Frontal cortex (tissue), 4 donors: ENCODE results near the gene ZNF675. TPM values are rescaled to one million over a fixed set of nuclear protein-coding genes. Genes with fewer than 3 reads are reported as not detected.
"Not testable (repeated sequence)": the region's sequence is repeated elsewhere in the genome, so short reads cannot be mapped to it uniquely, and the experiment has no call there.

Experiments used
- DNase-seq, 2 donors: peaks; one replicate each; pipeline ENCODE4 v3.0.0; 2012; ENCODE audit warnings: low spot score in 2 of 2
- FAIRE-seq: peaks from 2 replicates; lab custom pipeline; 2012; peaks lifted over from hg19 to GRCh38; lab: Jason Lieb, UNC
- total RNA-seq: library from RNA; depleted of rRNA; stranded (reverse); fragments of >200 nt; gene quantifications from one replicate; pipeline ENCODE4 v1.2.3, GENCODE V29; 2014
- donor health status: control.
- donor health status: control.
- donor health status: control.

The ZNF675 gene
- 70.9 TPM for total RNA-seq

DNA sequence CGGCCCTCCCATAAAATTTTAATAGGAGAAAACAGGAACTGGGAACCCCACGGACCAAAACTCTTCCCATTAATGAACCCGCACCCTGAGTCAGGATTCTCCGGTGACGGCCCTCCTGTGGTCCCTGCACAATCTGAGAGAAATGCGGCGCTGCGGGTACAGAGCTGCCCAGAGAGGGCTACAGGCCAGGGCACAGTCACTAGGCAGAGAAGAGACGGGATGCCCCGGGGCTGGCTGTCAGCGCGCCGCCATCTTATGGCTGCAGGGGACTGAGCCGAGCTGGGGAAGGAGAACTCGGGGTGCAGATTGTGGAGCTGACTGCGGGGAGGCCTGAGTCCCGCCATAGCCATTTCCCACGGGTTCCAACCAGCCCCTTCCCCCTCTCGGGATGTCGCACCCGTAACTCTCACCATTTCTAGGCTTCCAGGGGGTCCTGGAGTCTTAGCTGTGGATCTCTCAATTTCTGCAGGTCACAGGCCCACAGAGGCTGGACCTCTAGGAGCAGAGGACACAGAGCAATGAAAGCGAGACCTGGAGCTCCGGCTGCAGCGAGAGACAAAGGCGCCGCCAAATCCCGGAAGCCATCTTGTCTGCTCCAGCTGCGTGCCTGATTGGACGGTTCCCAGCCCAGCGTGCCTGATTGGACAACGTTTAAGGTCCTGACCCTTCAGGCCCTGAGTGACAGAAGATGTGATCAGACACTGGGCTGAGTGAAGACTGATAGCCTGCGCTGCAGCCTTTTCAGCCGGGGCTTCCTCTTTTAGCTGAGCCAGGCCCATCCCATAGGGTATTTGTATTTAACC, at the start of gene ZNF675:
TSS of gene ZNF675 (minus strand) at position 592 of the 803 bp plus-strand sequence. CDS start at position 413, 179 bp downstream.
- FAIRE-seq (no peak), DNase-seq (peak; percentile 49 to 63)

DNA sequence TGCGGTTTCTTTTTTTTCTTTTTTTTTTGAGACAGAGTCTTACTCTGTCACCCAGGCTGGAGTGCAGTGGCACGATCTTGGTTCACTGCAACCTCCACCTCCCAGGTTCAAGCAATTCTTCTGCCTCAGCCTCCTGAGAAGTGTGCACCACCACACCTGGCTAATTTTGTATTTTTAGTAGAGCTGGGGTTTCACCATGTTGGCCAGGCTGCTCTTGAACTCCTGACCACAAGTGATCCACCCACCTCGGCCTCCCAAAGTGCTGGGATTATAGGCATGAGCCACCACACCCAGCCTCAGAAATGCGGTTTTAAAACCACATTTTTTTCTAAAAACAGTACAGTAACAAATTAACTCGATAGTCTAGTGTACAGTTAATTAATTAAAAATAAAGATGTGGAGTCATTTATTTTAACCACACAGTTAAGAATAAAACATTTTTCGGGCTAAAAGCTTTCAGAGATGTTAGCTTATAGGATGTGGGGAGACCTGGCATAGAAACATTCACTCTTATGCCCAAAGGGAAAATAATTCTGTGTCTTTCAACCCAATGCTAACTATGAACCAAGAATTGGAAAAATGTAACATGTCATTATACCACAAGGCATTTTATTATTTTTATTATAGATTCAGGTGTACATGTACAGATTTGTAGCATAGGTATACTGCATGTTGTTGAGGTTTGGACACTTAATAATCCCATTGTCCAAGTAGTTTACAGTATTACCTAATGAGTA, 43.9 kb upstream of the ZNF675 start:
- not testable (repeated sequence) for DNase-seq, FAIRE-seq

DNA sequence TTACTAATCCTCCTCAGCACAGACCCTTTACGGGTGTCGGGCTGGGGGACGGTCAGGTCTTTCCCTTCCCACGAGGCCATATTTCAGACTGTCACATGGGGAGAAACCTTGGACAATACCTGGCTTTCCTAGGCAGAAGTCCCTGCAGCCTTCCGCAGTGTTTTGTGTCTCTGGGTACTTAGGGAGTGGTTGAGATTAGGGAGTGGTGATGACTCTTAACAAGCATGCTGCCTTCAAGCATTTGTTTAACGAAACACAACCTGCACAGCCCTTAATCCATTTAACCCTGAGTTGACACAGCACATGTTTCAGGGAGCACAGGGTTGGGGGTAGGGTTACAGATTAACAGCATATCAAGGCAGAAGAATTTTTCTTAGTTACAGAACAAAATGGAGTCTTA, 37.1 kb upstream of the ZNF675 start:
- not testable (repeated sequence) for DNase-seq, FAIRE-seq

DNA sequence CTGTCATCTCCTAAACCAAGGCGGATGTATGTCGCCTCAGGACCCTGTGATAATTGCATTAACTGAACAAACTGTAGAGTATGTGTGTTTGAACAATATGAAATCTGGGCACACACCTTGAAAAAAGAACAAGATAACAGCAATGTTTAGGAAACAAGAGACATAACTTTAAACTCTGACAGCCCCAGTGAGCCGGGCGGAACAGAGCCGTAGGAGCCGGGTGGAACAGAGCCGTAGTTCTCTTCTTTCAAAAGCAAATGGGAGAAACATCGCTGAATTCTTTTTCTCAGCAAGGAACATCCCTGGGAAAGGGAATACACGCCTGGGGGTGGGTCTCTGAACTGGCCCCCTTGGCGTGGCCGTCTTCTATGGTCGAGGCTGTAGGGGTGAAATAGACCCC, 31.8 kb upstream of the ZNF675 start:
- DNase-seq (no peak), FAIRE-seq (no peak)

DNA sequence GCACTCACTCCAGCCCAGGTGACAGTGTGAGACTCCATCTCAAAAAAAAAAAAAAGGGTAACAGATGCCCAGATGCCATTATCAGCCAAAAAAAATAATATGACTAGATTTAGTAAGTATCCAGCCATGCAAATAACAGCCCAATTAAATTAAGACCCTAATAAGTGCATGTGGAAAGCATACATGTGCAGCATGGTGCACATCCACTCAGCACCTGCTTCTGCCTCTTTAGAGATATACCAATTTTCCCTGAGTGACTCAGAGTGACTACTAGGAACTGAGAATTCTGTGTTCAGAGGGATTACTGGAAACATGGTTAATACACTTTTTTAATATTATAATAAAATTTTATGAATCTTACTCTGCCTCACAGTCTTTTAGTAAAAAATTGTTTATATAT, 29.8 kb upstream of the ZNF675 start:
- FAIRE-seq = no peak
- DNase-seq = no peak

DNA sequence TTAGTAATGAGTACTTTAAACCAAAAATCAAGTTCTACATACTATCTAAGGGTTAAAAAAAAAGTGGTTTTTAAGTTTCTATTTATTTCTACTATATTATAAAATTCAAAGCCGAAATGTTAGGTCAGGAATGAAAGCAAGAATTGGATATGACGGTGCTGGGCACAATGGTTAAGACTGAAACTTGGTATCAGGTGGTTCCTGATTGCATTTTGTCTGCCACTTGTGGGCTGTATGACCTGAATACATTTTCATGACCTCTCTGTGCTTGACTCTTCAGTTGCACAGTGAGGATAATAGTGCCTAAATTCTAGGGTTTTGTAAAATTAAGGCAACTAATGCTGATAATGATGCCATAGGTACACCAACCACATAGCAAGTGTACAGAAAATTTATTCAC, 22.3 kb upstream of the ZNF675 start:
- no peak for DNase-seq
- FAIRE-seq = no peak

DNA sequence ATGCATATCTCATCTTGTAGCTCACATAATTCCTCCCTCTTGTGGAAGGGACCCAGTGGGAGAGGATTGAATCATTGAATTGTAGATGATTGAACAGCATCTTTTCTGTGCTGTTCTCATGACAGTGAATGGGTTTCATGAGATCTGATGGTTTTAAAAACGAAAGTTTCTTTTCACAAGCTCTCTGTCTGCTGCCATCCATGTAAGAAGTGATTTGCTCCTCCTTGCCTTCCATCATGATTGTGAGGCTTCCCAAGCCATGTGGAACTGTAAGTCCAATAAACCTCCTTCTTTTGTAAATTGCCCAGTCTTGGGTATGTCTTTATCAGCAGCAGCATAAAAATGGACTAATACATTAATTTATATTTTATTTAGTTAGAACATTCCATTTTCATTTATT, 19.6 kb upstream of the ZNF675 start:
- FAIRE-seq = no peak

DNA sequence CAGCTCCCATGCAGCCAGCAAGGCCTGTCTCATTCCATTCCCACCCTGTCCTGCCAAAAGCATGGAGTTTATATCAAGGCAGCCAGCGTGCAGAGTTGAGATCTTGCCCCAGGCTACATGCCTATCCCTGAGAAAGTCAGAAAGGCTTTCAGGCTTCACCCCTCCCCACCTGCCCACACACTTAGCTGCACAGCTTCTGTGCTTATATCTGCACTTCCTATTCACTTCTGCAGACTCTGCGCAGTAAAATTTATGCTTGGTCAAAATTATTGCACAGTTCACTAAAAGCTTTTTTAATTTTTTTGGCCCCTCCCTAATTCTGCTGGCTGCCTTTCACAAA, 12.5 kb upstream of the ZNF675 start:
- FAIRE-seq = no peak
- DNase-seq = no peak

More for the DNA sequence above, 19.6 kb upstream of the ZNF675 start:
- no peak for DNase-seq

DNA sequence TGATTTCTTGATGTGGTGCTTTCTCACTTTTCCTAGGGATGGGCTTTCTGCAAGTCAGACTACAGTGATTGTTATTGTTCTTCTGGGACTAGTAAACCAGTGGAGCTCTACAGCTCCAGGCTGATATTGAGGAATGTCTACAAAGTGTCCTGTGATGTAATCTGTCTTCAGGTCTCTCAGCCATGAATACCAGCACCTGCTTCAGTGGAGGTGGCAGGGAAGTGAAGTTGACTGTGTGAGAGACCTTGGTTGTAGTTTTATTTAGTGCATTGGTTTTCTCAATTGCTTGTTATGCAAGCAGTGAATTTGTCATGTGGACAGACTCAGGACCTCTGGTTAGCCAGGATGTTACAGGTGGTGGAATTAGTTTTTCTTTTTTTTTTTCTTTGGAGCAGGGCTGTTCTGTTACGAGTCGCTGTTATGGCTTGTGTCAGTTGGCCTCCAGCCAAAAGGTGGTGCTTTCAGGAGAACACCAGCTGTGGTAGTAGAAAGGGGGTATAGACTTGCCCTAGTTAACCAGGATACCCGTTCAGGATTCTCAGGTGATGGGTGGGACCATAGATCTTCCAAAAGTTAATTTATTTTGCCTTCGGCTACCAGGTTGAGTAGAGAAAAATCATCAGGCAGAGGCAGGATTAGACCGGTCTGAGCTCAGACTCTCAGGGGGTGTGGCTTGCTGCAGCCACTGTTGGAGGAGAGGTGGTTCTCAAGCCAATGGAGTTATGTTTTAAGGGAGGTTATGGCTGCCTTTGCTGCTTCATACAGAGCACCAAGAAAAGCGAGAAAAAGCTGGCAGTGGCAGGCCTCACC, 11.9 kb upstream of the ZNF675 start:
- DNase-seq = no peak
- FAIRE-seq = no peak

DNA sequence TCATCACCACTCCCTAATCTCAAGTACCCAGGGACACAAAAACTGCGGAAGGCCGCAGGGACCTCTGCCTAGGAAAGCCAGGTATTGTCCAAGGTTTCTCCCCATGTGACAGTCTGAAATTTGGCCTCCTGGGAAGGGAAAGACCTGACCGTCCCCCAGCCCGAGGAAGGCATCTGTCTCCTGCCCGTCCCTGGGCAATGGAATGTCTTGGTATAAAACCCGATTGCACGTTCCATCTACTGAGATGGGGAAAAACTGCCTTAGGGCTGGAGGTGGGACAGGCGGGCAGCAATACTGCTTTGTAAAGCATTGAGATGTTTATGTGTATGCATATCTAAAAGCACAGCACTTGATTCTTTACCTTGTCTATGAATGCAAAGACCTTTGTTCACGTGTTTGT, 5.9 kb upstream of the ZNF675 start:
- FAIRE-seq, DNase-seq: not testable (repeated sequence)

DNA sequence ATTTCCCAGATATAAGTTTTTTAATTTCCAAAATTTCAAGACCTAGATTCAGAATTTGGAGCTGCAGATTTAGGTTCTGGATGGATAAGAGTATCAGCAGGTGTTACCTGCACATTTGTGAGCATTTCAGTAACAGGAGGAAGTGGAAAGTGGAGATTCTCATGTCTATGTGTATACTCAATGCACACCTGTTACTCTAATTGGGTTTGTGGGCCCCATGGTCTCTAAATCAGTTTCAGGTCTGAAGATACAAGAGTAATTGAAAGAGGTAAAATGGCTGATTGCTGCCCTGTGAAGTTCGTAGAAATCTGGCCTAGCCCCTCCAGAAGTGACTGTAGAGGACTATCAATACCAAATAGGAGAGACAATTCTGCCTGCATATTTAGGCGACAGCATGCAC, 13.9 kb downstream of the ZNF675 start:
- DNase-seq (no peak), FAIRE-seq (no peak)

DNA sequence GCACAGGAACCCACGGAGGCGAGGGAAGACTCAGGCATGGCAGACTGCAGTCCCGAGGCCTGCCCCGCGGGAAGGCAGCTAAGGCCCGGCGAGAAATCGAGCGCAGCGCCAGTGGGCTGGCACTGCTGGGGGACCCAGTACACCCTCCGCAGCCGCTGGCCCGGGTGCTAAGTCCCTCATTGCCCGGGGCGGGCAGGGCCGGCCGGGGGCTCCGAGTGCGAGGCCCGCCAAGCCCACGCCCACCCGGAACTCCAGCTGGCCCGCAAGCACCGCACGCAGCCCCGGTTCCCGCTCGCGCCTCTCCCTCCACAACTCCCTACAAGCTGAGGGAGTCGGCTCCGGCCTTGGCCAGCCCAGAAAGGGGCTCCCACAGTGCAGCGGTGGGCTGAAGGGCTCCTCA, 18.4 kb downstream of the ZNF675 start:
- FAIRE-seq, DNase-seq: not testable (repeated sequence)

DNA sequence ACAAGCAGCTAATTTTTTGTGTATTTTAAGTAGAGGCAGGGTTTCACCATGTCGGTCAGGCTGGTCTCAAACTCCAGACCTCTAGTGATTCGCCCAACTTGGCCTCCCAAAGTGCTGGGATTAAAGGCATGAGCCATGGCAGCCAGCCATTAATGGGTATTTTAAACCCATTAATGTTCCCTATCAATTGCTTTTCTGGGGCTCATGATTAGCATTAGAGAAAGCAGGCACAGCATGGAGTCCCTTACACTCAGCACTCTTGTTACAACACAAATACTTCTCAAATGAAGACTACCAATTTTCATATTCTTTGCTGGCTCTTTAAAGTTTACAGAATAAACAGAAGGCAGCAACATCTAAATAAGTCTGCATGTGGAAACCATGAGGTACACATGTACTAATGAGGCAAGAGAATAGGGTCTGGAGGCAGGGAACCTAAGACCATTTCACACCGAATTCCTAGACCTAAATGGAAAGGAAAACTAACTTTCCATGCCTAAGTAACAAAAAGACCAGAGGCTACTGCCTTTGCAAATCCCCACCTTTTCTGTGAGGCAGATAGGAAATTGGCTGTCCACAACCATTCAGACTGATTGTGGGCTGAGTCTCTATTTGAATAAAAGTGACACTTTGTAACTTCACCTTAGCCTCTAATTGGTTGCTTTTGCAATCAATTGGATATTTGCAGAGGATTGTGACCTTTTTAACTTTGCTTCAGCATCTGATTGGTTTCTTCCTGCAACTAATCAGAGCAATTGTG, 21.2 kb downstream of the ZNF675 start:
- FAIRE-seq = no peak
- DNase-seq = no peak

DNA sequence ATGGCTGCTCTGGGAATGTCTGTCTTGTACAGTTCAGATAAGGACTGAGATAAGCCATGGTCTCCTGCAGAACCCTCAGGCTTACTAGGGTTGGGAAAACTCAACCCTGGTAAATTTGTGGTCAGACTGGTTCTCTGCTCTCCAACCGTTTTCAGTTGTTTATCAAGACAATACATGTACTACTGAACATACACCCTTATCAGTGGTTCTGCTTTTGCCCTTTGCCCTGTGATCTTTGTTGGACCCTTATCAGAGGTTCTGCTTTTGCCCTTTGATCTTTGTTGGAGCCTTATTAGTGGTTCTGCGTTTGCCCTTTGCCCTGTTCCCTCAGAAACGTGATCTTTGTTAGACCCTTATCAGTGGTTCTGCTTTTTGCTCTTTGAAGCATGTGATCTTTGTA, 37.2 kb downstream of the ZNF675 start:
- DNase-seq, FAIRE-seq: not testable (repeated sequence)

Other genes with a start within 250 kb of the ZNF675 start
- gene ZNF681, start 71.7 kb upstream of the ZNF675 start, total RNA-seq = 21.6 TPM
- gene ZNF726, start 227.7 kb upstream of the ZNF675 start, total RNA-seq = 9.8 TPM